Measurements from ENCODE around the gene CCDC141. TPM values are rescaled to one million over a fixed set of nuclear protein-coding genes. Genes with fewer than 3 reads are reported as not detected.

The CCDC141 gene
- total RNA-seq, 1 experiment from 2014 or later, result 11.5 TPM

- TF ChIP-seq, protein P1, sequence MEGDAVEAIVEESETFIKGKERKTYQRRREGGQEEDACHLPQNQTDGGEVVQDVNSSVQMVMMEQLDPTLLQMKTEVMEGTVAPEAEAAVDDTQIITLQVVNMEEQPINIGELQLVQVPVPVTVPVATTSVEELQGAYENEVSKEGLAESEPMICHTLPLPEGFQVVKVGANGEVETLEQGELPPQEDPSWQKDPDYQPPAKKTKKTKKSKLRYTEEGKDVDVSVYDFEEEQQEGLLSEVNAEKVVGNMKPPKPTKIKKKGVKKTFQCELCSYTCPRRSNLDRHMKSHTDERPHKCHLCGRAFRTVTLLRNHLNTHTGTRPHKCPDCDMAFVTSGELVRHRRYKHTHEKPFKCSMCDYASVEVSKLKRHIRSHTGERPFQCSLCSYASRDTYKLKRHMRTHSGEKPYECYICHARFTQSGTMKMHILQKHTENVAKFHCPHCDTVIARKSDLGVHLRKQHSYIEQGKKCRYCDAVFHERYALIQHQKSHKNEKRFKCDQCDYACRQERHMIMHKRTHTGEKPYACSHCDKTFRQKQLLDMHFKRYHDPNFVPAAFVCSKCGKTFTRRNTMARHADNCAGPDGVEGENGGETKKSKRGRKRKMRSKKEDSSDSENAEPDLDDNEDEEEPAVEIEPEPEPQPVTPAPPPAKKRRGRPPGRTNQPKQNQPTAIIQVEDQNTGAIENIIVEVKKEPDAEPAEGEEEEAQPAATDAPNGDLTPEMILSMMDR (IDR thresholded peaks at IDR 0.05; ENCODE audit: insufficient read depth in 1 of 2, low read depth in 1 of 2, low read length in 1 of 2, severe bottlenecking in 1 of 2, unreplicated experiment in 1 of 2), result no peak
- no peaks in the 10 kb centered on the region for H3K36me3 ChIP-seq (ENCODE audit: control insufficient read depth, insufficient read depth, low read length)
- H3K4me3 ChIP-seq (ENCODE audit: low read depth, low read length), result no peak overlapping the region
- H3K4me1 ChIP-seq, result no peaks in the 10 kb centered on the region
- no peaks in the 10 kb centered on the region for H3K9me3 ChIP-seq
- POLR2A ChIA-PET, result no interaction called here
- Mint-ChIP-seq H3K9me3 (ENCODE audit: unreplicated experiment) (no peaks in the 10 kb centered on the region), H3K27ac (ENCODE audit: unreplicated experiment) (no peak overlapping the region), H3K27me3 (ENCODE audit: insufficient read depth, unreplicated experiment) (no peaks in the 10 kb centered on the region), H3K36me3 (ENCODE audit: insufficient read depth, unreplicated experiment) (no peaks in the 10 kb centered on the region), H3K4me3 (ENCODE audit: unreplicated experiment) (no peak overlapping the region), H3K4me1 (ENCODE audit: low read depth, unreplicated experiment) (no peaks in the 10 kb centered on the region)
- BruUV-seq (replicated peaks), result no TSS peak
- intact Hi-C loops (cut with micrococcal nuclease; ENCODE audit: unreplicated experiment), result no loop called here
- no peaks in the 10 kb centered on the region for H3K27me3 ChIP-seq (replicated peaks; ENCODE audit: control insufficient read depth, insufficient read depth, low read length)
- DNase-seq, result no peak
- CTCF ChIA-PET, result interaction anchor here (1.1 kb wide), 1 partner anchor 32 kb away, joined by 4 read pairs; no protein-coding TSS in a partner anchor
These were observed 190.9 kb downstream of the CCDC141 start for GRCh38 chr2:178858896-178859625.

GRCh38 chr2:178855151-178855550 is 194.8 kb downstream of the CCDC141 start:
- TF ChIP-seq, protein P1 (IDR thresholded peaks at IDR 0.05; ENCODE audit: insufficient read depth in 1 of 2, low read depth in 1 of 2, low read length in 1 of 2, severe bottlenecking in 1 of 2, unreplicated experiment in 1 of 2), result no peak
- Histone ChIP-seq H3K4me3 (ENCODE audit: low read depth, low read length) (no peak overlapping the region), H3K9me3 (no peaks in the 10 kb centered on the region), H3K36me3 (ENCODE audit: control insufficient read depth, insufficient read depth, low read length) (no peaks in the 10 kb centered on the region), H3K4me1 (no peaks in the 10 kb centered on the region), H3K27me3 (replicated peaks; ENCODE audit: control insufficient read depth, insufficient read depth, low read length) (no peaks in the 10 kb centered on the region)
- CTCF ChIA-PET, result no interaction called here
- BruUV-seq (replicated peaks), result no TSS peak
- no peak overlapping the region for H3K4me3 Mint-ChIP-seq (ENCODE audit: unreplicated experiment)
- H3K4me1 Mint-ChIP-seq (ENCODE audit: low read depth, unreplicated experiment), result no peaks in the 10 kb centered on the region
- POLR2A ChIA-PET, result no interaction called here
- no peak for DNase-seq
- H3K9me3 Mint-ChIP-seq (ENCODE audit: unreplicated experiment), result no peaks in the 10 kb centered on the region
- no peak overlapping the region for H3K27ac Mint-ChIP-seq (ENCODE audit: unreplicated experiment)
- intact Hi-C loops (cut with micrococcal nuclease; ENCODE audit: unreplicated experiment), result no loop called here
- no peaks in the 10 kb centered on the region for H3K27me3 Mint-ChIP-seq (ENCODE audit: insufficient read depth, unreplicated experiment)
- no peaks in the 10 kb centered on the region for H3K36me3 Mint-ChIP-seq (ENCODE audit: insufficient read depth, unreplicated experiment)

DNA sequence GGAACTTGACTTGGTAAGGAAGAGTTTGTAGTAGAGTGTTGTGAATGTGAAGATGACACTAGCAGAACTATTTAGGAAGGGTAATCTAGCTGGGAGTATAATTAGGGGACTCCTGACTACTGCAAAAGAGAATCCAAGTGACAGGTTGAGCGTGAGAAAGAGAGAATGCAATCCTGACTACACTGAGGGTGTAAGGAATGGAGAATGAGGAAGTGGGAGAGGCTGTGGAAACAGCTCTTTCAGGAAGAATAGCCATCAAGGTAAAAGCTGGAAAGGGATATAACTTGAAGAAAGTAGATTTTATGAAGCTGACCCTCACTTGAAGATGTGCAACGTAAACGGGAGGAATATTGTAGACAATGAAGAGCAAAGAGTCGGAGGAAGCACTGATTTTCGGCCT is 201.6 kb downstream of the CCDC141 start:
- peaks cover 13% of the 10 kb centered on the region for H3K9me3 Mint-ChIP-seq (ENCODE audit: unreplicated experiment)
- peaks cover 10% of the 10 kb centered on the region for H3K36me3 Mint-ChIP-seq (ENCODE audit: insufficient read depth, unreplicated experiment)
- DNase-seq, result no peak
- POLR2A ChIA-PET, result no interaction called here
- H3K4me1 ChIP-seq, result no peaks in the 10 kb centered on the region
- H3K27ac Mint-ChIP-seq (ENCODE audit: unreplicated experiment), result no peak overlapping the region
- intact Hi-C loops (cut with micrococcal nuclease; ENCODE audit: unreplicated experiment), result no loop called here
- no TSS peak for BruUV-seq (replicated peaks)
- H3K4me3 ChIP-seq (ENCODE audit: low read depth, low read length), result no peak overlapping the region
- CTCF ChIA-PET, result no interaction called here
- TF ChIP-seq, protein P1 (IDR thresholded peaks at IDR 0.05; ENCODE audit: insufficient read depth in 1 of 2, low read depth in 1 of 2, low read length in 1 of 2, severe bottlenecking in 1 of 2, unreplicated experiment in 1 of 2), result no peak
- no peaks in the 10 kb centered on the region for H3K4me1 Mint-ChIP-seq (ENCODE audit: low read depth, unreplicated experiment)
- H3K9me3 ChIP-seq, result no peaks in the 10 kb centered on the region
- H3K27me3 ChIP-seq (replicated peaks; ENCODE audit: control insufficient read depth, insufficient read depth, low read length), result no peaks in the 10 kb centered on the region
- no peaks in the 10 kb centered on the region for H3K27me3 Mint-ChIP-seq (ENCODE audit: insufficient read depth, unreplicated experiment)
- 0 out of 2 replicates have a peak, but pooled peaks cover 2% of the 10 kb centered on the region for H3K36me3 ChIP-seq (ENCODE audit: control insufficient read depth, insufficient read depth, low read length)
- no peak overlapping the region for H3K4me3 Mint-ChIP-seq (ENCODE audit: unreplicated experiment)

Measured in Caco-2 (cell line).